HepG2 (cell line): ENCODE results near the gene JMJD1C.

Source experiments
- KLF6 ChIP-seq: IDR thresholded peaks from 2 replicates; pipeline ENCODE4 v1.8.0; 2016; ENCODE audit warnings: missing biosample characterization, missing genetic modification reagents
- NFE2 ChIP-seq: sonication (generic); formaldehyde crosslinking; IDR thresholded peaks from 2 replicates; pipeline ENCODE4 v1.4.0; 2020; ENCODE audit warnings: missing genetic modification reagents
- PHF21A ChIP-seq: sonication (generic); formaldehyde crosslinking; IDR thresholded peaks from 2 replicates; pipeline ENCODE4 v1.5.0; 2020; ENCODE audit warnings: mild to moderate bottlenecking, missing genetic modification reagents
- RAD21 ChIP-seq: fragments of 450-650 bp; formaldehyde crosslinking; IDR thresholded peaks from 2 replicates; pipeline ENCODE4 v1.5.0; 2020; ENCODE audit warnings: mild to moderate bottlenecking
- SAFB2 ChIP-seq: sonication (generic); formaldehyde crosslinking; IDR thresholded peaks from 2 replicates; pipeline ENCODE4 v1.5.1; 2020; ENCODE audit warnings: missing genetic modification reagents, low read depth, mild to moderate bottlenecking, borderline replicate concordance
- TARDBP ChIP-seq: sonication (generic); formaldehyde crosslinking; IDR thresholded peaks from 2 replicates; pipeline ENCODE4 v1.8.0; 2022; ENCODE audit warnings: mild to moderate bottlenecking, missing genetic modification reagents
- ZNF501 ChIP-seq: sonication (generic); formaldehyde crosslinking; IDR thresholded peaks from 2 replicates; pipeline ENCODE4 v1.5.1; 2020; ENCODE audit warnings: mild to moderate bottlenecking, moderate library complexity, missing genetic modification reagents
- TF ChIP-seq, protein P1 (sequence below): sonication (generic); formaldehyde crosslinking; IDR thresholded peaks from 2 replicates; pipeline ENCODE4 v1.9.0; 2021; ENCODE audit warnings: missing genetic modification reagents, borderline replicate concordance
- TF ChIP-seq, protein P2 (sequence below): sonication (generic); formaldehyde crosslinking; IDR thresholded peaks from 2 replicates; pipeline ENCODE4 v1.5.0; 2020; ENCODE audit warnings: mild to moderate bottlenecking, missing genetic modification reagents, moderate library complexity
- TF ChIP-seq, protein P3 (sequence below): IDR thresholded peaks from 2 replicates; pipeline ENCODE4 v1.6.1; 2012; ENCODE audit warnings: inconsistent platforms

DNA sequence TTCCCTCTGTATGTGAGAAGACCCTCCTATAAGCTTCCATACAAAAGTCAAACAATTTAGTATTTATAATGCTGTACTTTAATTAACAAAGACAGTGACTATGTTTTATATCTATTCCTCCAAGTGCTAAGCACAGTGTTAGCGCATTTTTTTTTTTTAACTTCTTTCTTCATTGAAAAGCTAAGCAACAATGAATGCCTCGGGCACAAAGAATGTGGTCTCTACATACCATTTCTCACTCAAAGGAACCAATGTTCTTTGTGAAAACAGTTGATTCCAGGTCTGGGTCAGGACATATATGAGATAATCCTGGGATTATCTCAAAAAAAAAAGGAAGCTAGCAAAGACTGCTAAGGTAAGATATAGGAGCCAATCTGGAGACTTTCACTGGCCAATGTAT, 29.2 kb upstream of the JMJD1C start:
- TF ChIP-seq, protein P1, sequence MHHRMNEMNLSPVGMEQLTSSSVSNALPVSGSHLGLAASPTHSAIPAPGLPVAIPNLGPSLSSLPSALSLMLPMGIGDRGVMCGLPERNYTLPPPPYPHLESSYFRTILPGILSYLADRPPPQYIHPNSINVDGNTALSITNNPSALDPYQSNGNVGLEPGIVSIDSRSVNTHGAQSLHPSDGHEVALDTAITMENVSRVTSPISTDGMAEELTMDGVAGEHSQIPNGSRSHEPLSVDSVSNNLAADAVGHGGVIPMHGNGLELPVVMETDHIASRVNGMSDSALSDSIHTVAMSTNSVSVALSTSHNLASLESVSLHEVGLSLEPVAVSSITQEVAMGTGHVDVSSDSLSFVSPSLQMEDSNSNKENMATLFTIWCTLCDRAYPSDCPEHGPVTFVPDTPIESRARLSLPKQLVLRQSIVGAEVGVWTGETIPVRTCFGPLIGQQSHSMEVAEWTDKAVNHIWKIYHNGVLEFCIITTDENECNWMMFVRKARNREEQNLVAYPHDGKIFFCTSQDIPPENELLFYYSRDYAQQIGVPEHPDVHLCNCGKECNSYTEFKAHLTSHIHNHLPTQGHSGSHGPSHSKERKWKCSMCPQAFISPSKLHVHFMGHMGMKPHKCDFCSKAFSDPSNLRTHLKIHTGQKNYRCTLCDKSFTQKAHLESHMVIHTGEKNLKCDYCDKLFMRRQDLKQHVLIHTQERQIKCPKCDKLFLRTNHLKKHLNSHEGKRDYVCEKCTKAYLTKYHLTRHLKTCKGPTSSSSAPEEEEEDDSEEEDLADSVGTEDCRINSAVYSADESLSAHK (CRISPR knock-in tag): no peak
- TF ChIP-seq, protein P2, sequence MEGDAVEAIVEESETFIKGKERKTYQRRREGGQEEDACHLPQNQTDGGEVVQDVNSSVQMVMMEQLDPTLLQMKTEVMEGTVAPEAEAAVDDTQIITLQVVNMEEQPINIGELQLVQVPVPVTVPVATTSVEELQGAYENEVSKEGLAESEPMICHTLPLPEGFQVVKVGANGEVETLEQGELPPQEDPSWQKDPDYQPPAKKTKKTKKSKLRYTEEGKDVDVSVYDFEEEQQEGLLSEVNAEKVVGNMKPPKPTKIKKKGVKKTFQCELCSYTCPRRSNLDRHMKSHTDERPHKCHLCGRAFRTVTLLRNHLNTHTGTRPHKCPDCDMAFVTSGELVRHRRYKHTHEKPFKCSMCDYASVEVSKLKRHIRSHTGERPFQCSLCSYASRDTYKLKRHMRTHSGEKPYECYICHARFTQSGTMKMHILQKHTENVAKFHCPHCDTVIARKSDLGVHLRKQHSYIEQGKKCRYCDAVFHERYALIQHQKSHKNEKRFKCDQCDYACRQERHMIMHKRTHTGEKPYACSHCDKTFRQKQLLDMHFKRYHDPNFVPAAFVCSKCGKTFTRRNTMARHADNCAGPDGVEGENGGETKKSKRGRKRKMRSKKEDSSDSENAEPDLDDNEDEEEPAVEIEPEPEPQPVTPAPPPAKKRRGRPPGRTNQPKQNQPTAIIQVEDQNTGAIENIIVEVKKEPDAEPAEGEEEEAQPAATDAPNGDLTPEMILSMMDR: no peak
- no peak for TF ChIP-seq SAFB2 (CRISPR knock-in tag)
- no peak for TF ChIP-seq KLF6
- TF ChIP-seq NFE2 (CRISPR knock-in tag): no peak
- no peak for TF ChIP-seq ZNF501 (CRISPR knock-in tag)
- no peak for TF ChIP-seq PHF21A
- no peak for TF ChIP-seq RAD21 (CRISPR knock-in tag)
- TF ChIP-seq TARDBP (CRISPR knock-in tag): no peak
- TF ChIP-seq, protein P3, sequence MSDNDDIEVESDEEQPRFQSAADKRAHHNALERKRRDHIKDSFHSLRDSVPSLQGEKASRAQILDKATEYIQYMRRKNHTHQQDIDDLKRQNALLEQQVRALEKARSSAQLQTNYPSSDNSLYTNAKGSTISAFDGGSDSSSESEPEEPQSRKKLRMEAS: no peak
